Mesenteric fat pad (tissue), 1 donor: Measurements from ENCODE around the gene CAPN3. TPM values are rescaled to one million over a fixed set of nuclear protein-coding genes. Genes with fewer than 3 reads are reported as not detected.

Experiments used
- DNase-seq: peaks from one replicate; pipeline ENCODE4 v3.0.0-alpha.2; 2020; ENCODE audit warnings: low spot score
- total RNA-seq: library from RNA; stranded (reverse); fragmentation: NEBNext Ultra II Directional; extraction: Animal tissue kit (Norgen Biotek cat#: 25700); gene quantifications from one replicate; pipeline ENCODE4 v1.2.1, GENCODE V29; 2021
- donor health status: DM: yes; HTN: yes; CAD: no.

Gene CAPN3
- total RNA-seq, 1 donor from 2014 or later: 6.7 TPM

DNA sequence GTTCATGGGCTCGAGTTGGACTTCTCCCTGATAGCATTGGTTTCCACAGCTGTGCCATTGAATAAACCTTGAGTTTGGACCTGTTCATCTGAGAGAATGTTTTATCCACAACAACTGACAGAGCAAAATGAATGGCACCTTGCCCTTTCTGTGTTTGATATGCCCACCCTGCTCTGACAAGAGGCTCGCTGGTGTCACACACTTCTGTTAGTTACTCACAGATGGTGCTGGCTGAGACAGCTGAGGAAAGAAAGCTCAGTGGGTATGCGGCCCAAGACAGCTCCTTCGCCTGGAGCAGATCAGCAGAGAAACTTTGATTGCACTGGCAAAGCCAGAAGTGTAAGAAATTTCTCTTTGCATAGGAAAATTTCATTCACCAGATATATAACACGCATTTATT is 2.5 kb upstream of the CAPN3 start:
- no peak for DNase-seq

DNA sequence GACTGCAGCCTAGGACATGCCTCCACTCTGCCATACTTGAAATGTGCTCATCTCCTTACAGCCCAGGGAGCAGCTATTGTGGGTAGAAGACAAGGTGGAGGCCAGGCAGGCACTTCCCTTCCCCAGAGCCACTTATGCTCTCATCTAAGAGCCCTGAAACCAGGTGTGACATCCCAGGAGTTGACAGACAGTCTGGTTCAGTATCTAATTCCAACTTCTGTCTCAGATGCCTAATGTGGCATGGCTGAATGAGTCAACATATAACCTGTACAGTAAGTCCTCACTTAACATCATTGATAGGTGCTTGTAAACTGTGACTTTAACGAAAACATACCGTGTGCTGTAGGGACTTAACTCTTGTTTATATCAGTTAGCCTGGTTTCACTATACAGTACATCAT is 1.2 kb upstream of the CAPN3 start:
- DNase-seq: no peak

DNA sequence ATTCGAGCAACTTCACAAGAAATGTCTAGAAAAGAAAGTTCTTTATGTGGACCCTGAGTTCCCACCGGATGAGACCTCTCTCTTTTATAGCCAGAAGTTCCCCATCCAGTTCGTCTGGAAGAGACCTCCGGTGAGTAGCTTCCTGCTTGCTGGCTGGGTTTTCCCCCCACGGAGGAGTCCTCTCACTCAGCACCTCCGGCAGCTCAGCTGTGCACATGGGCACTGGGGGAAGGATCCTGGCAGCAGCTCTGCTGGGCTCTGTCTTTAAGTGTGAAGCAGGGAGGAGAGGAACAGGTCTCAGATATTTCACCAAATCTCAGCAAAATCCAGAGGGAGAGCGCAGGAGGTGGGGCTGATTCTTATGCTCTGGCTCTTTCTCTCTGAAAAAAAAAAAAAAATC is 684 bp downstream of the CAPN3 start:
- DNase-seq: no peak

DNA sequence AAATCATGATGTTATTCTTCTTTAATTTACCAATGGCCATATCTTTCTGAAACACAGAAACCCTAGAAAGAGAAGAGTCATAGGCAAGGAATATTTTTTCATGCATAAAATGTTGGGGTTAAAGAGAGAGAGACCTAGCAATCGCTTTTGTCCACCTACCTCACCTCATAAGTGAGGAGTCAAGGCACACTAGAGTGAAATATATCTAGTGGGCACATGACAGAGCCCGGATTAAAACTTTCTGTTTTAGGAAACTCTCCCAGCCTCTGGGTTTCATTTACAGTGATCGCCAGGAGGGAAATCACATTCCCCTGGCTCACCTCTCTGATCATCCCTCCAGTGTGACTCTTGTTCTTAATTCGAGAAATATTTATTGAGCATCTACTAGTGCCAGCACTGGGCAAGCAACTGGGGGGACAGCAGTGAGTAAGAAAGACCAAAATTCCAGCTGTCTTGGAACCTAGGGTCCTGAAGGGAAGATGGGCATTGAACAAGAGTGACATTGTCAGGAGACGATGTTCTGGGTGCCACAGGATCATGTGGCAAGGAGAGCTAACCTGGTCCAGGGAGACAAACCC is 1.3 kb downstream of the CAPN3 start:
- no peak for DNase-seq

DNA sequence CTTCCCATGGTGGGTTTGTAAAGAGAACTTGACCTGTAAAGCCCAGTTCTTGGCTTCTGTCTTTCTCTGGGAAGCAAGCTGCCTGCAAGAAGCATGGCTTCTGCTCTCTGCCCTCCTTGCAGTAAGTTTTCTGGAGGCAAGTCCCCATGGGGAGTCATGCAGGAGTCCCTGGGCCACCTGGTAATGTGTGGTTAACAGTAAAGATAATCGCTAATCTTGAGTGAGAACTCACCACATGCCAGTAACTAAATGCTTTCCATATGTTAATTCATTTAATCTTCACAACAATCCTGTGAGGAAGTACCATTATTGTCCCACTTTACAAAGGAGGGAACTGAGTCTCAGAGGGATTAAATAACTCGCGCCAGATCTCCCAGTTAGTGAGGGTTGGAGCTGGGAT is 4.2 kb downstream of the CAPN3 start:
- DNase-seq: no peak

DNA sequence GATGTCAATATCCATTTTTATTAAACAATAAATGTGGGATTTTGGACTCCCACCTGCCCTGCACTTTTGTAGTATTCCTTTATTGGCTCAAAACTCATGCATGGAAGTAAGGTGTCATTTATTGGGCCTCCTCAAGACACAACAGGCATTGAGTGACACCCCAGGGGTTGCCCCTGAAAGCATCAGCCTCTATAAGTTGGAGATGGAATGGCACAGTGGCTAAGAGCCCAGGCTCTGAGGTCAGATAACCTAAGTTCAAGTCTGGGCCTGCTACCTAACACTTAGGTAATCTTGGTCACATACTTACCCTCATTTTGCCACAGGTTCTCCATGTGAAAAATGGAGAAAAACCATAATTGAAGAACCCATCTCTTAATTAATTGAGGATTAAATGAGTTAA is 4.6 kb downstream of the CAPN3 start:
- no peak for DNase-seq

DNA sequence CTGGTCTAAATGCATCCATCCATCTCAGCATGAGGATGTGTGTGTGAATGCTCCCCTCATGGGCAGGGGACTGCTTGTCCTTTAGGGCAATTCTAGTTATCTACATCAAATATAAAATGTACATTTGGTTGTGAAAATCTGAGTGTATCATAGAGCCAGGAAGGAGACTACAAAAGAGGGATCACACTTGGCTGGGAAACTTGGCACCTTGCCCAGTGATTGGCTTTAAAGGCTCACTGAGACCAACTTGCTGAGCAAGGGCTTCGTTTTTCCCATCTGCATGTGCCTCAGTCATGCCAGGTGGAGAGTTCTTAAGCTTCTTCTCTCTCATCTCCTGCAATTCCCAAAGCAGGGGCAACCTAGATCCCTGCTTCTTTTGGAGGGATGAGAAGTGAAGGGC is 5.2 kb downstream of the CAPN3 start:
- DNase-seq: no peak

DNA sequence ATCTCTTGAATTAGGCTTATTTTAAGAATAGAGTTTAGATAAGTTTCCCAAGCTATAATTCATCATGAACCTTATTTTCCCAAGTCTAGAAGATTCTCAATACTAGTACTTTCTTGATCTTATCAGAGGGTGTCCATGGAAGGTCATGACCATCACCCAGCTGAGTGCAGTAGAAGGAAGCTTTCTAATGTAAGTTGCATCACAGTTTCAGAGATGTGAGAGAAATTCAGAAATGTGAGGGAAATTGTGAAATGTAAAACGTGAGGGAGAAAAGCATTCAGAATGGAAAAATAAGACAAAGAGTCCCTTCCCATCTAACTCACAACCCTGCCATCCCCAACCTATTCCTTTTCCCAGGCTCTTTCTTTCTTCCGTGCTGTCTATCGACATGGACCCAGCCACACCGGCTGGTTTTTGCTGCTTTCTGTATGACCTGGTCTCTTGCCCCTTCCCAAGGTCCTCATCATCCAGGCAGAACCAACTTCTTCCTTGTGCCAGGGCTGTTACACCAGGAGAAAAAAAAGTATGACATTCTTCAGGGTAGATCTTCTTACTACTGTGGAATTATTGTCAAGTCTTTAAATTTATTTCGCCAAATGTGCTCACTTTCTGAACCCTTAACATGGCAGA is 6.7 kb downstream of the CAPN3 start:
- no peak for DNase-seq

DNA sequence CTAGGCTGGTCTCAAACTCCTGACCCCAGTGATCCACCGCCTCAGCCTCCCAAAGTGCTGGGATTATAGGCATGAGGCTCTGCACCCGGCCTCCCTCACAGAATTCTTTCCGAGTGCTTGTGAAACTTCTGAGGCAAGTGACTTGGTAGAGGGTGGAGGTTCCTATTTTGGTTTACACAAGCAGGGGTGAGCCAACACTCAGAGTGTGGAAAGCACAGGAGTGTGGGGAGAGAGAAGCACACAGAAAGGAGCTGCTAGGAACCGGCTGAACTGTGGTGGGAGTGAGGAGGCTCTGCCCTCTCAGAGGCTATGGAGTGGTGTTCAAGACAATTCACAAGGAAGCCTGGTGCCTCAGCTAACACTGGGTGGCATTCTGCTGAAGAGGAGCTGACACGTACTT is 7.7 kb downstream of the CAPN3 start:
- DNase-seq: no peak

DNA sequence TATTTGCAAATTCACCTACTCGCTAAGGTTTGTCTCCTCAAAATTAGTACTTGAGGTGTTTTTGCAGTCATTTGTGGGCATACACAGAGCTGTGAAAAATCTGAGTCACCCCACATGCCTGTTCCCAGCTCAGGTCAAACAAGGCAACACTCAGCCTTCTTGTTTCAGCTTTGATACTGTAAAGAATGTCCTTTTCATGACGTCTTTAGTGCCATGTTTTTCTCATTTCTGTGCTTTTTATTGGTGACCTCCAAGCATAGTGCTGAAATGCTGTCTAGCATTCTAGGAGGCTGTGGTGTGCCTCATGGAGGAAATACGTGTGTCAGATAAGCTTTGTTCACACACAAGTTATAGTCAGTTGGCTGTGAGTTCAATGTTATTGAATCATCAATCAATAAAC is 8.8 kb downstream of the CAPN3 start:
- DNase-seq: no peak

DNA sequence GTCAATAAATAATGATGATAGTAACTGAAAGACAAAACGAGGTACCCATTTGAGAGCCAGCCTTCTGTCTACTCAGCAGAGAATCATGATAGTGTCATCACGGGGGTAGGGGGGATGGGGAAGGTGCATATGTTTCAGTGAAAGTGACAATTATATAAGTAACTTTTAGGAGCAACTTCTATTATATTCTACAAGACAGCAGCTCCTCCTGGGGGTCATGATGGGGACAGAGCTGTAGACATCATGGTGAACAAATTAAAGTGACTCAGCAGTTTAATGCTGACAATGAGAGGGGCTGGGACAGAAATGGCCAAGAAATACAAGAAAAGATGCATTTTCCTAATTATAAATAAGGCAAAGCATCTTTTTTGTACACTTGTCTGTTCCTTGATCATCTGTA is 11.8 kb downstream of the CAPN3 start:
- DNase-seq: no peak

DNA sequence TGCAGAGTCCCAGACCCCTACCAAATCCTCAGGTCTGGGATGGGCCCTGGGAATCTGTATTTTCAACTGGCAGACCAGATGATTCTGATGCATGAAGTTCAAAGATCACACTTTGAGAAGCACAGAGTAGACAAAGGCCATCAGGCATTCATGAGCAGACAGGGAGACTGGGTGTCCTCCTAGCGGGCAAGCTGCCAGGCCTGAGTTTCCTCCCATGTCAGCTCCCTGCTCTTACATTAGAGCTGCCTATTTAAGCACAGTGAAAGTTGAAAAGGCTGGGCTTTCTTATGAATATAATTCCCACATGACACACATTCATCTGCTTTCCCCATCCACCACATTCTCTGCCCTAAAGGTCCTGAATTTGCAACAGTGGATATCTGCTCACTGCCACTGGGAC is 14.0 kb downstream of the CAPN3 start:
- no peak for DNase-seq

DNA sequence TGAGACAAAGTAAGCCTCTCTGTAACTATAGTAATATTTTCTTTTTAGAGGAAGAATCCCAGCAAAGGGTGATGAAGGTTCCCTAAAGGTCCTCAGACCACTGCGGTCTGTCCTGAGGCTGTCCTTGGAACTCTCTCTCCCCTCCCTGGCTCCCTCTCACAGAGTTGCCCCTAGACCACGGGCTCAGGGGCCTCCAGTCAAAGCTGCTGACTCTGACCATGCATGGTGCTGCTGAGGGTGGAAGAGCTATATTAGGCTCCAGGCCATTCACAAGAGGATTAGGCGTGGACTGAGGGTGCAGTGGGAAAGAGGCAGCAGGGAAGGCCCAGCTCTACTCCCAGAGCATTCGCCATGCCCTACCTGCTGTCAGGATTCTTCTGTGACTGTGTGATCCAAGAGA is 14.6 kb downstream of the CAPN3 start:
- no peak for DNase-seq

DNA sequence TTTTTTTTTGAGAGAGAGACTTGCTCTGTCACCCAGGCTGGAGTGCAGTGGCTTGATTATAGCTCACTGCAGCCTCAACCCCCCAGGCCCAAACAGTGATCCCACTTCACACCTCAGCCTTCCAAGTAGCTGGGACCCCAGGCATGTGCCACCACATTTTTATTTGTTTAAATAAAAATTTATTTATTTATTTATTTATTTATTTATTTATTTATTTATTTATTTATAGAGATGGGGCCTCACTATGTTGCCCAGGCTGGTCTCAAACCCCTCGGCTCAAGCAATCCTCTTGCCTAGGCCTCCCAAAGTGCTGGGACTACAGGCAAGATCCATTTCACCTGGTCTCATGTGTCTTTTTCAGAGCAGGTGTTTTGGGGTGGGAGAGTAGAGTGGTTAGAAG is 15.5 kb downstream of the CAPN3 start:
- DNase-seq: no peak

DNA sequence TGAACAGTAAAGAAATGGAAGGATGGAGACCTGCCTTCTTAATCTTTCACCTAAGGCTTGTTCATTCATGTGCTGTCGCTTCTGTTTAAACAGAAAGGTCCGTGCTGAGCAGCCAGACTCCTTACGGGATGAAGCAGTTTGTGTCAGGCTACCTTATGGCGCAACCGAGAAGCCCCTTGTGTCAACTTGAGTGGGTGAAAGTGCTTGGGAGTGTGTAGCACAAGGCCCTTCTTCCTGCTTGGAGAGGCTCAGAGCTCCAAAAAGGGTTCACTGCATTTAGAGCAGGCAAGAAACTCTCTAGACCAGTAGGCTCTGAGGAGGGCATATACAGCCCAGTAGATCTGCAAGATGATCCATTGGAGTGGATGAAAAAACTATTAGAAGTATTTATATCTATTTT is 16.0 kb downstream of the CAPN3 start:
- DNase-seq: no peak

DNA sequence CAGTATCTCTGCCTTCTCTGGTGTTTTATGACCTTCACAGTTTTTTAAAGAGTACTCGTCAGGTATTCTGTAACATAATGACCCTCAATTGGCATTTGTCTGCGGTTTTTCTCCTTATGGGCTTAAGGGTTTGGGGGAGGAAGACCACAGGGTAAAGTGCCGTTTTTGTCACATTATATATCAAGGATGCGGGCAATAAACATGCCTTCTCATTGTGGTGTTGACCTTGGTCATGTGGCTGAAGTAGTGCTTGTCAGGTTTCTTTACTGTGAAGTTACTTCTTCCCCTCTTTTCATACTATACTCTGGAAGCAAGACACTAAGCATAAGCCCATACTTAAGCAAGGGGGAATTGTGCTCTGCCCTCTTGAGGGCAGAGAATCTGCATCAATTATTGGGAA is 16.6 kb downstream of the CAPN3 start:
- no peak for DNase-seq

DNA sequence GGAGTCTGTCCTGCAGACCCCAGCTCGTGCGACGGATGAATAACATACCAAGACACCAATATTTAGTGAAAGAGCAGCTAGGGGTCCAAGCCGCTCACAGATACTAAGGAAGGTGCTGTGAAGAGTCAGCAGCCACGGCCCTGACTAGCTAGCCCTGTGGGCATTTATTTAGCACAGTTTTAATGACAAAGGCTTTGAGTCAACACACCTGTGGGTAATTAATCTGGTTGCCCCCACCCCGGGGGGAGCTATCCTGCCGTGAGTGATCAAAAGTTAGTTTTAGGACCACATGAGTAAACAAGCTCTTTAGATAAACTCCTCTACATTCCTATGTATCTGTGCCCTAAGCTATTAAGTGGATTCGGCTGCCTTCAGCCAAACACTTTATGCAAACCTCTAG is 18.7 kb downstream of the CAPN3 start:
- DNase-seq: no peak

DNA sequence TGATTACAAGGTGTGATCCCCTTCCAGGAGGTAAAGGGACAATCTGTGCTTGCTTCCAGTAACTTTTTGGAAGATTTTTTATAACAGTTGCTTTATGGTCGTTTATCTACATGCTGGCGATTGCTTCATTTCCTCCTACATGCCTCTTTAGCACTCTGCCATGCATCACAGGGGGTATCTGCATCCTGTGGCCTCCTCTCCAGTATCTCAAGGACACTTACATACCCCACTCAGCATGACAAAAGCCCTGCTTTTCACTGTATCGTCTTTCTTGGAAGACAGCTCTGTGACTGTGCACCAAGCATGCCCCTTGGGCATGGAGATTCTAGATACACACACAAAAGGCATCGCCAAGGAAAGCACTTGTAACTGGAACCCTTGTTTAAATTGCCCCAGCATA is 25.3 kb downstream of the CAPN3 start:
- no peak for DNase-seq

DNA sequence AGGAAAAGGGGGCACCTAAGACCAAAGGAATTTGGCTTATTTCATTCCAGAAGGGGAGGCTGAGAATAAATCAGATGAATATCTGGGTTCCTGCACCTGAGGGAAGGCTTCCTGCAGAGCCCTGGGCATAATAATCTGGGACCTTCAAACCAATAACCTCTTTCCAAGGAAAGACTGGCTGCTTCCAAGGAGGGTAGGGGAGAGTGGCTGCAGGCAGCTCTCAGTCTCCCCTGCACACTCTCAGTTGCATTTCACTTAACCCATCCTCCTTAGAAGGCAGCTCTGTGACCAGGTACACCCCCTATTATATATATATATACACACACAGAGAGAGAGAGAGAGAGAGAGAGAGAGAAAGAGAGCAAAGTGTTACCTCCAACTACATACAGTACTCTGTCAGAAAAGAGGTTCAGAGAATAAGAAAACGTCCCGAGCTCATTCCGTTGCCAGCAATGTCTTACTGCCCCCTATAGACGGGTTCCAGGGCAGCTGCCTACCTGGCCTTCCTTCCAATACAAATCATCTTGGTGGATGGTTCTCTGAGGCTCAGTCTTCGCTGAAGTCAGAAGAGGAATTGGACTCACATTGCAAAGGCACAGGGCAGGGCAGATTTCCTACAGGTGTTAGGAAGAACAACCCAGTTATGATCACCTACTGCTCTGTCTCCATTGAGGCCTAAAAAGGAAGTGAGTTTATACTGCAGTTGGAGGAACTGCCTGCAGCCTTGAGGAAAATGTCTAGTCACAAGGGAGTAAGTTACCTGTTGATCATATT is 26.1 kb downstream of the CAPN3 start:
- no peak for DNase-seq

DNA sequence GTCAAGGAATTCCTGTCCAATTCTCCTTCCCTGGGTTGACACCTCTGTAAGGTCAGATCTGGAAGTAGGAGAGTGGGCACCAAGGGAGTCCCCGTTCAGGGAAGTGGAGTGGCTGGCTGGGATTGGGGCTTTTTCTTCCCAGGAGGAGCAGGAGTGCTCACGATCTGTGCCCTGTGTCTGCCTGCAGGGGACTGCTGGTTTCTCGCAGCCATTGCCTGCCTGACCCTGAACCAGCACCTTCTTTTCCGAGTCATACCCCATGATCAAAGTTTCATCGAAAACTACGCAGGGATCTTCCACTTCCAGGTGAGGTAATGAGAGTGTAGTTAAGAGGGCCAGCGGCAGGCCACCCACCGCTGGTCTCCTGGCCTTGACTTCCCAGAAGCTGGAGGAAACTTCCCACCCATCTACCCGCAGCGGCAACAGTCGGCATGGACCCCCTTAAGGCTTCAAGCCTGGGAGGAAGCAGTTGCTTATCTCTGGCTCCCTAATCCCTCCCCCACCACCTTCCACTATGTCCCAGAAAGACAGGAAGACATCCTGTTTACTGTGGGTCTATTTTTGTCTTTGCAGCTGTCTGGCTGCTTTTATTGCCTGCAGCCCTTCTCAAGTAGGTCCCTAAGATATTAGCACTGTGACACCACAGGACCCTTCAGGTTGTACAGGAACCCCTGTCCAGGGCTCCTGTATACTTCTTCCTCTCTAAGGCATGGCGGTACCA is 26.8 kb downstream of the CAPN3 start:
- DNase-seq: peak; percentile 69

DNA sequence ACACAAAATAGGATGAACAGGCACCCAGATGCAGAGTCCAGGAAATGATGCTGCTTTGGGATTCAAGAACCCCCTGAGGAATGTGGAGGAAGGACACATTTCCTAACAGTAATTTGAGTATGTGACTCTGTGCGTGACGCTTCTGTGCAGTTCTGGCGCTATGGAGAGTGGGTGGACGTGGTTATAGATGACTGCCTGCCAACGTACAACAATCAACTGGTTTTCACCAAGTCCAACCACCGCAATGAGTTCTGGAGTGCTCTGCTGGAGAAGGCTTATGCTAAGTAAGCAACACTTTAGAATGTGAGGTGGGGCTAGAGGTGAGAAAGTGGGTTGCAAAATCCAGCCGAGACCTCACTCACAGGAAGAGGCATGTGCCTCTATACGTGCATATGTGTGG is 28.3 kb downstream of the CAPN3 start:
- DNase-seq: no peak

DNA sequence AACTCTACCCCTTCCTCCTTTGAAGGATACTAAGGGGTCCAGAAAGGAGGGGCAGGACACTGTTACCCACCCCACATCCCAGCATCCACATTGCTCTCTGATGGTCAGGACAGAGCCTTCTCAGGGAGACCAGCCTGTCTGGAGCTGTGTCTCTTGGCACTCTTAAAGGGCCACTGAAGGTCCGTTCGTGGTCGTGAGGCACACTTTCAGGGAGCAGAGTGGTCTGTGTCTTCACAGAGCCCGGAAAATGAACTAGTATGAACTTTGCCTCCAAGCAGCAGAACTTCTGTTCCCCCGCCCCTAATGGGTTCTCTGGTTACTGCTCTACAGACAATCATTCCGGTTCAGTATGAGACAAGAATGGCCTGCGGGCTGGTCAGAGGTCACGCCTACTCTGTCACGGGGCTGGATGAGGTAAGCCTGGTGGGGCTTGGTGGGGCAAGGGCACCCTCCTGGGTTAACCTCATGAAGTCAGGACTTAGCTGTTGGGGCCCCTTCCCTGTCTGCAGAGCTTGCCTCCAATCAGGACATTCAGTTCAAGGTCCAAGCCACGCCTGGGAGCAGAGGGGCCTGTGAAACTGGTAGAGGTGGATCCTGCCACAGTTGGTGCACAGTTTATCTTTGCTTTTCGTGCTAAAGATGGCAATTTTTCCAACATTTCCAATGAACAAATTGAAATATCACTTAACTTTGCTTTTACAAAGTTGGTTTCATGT is 33.2 kb downstream of the CAPN3 start:
- peak; percentile 74 for DNase-seq
